SK-N-MC (cell line): ENCODE data around the gene TBX21.

Source experiments
- DNase-seq: peaks from one replicate; pipeline ENCODE4 v3.0.0-alpha.2; 2011; ENCODE audit warnings: low read depth, low spot score
- H3K27ac ChIP-seq: fragments of 200-600 bp; sonication (generic); 2 replicates; pipeline ENCODE4 v1.5.1; 2016; ENCODE audit warnings: mixed run types
- H3K36me3 ChIP-seq: fragments of 200-600 bp; sonication (generic); 2 replicates; pipeline ENCODE4 v1.6.1; 2017; ENCODE audit warnings: antibody characterized with exemption, low read length, mixed read lengths; ENCODE audit not compliant: insufficient read depth
- H3K4me3 ChIP-seq: fragments of 200-600 bp; sonication (generic); 2 replicates; pipeline ENCODE4 v1.5.1; 2016
- H3K9ac ChIP-seq: fragments of 200-600 bp; sonication (generic); 2 replicates; pipeline ENCODE4 v1.8.0; 2017; ENCODE audit warnings: mixed run types, mixed read lengths; ENCODE audit not compliant: insufficient read length
- H3K9me3 ChIP-seq: fragments of 200-600 bp; sonication (generic); 2 replicates; pipeline ENCODE4 v1.6.1; 2017; ENCODE audit warnings: low read depth, mild to moderate bottlenecking, antibody characterized with exemption, low read length, moderate library complexity, mixed read lengths
- EZH2 ChIP-seq: fragments of 200-600 bp; sonication (generic); IDR thresholded peaks from one replicate; pipeline ENCODE4 v1.6.1; 2017; ENCODE audit warnings: antibody characterized with exemption
- FOXP2 ChIP-seq: optimal IDR thresholded peaks from 2 replicates; pipeline ENCODE3; 2011; ENCODE audit warnings: mild to moderate bottlenecking, moderate library complexity; ENCODE audit not compliant: insufficient read depth; ENCODE audit errors: extremely low read length, control extremely low read depth
- POLR2AphosphoS5 ChIP-seq: IDR thresholded peaks from 2 replicates; pipeline ENCODE4 v1.6.1; 2012; ENCODE audit warnings: mild to moderate bottlenecking, low read depth, low read length, borderline replicate concordance

TBX21 gene

GRCh38 chr17:47741793-47742145 is 8.7 kb downstream of the TBX21 start:
- Histone ChIP-seq H3K36me3 (no peaks in the 10 kb centered on the region), H3K9me3 (no peaks in the 10 kb centered on the region), H3K27ac (no peak overlapping the region), H3K4me3 (no peak overlapping the region), H3K9ac (no peak overlapping the region)
- TF ChIP-seq EZH2 = no peak
- TF ChIP-seq FOXP2 = no peak
- no peak for TF ChIP-seq POLR2AphosphoS5
- no peak for DNase-seq

GRCh38 chr17:47742319-47743181 is 9.5 kb downstream of the TBX21 start:
- H3K9ac ChIP-seq = no peak overlapping the region
- no peaks in the 10 kb centered on the region for H3K9me3 ChIP-seq
- H3K27ac ChIP-seq = no peak overlapping the region
- no peak for TF ChIP-seq EZH2
- TF ChIP-seq FOXP2 = no peak
- no peak for TF ChIP-seq POLR2AphosphoS5
- no peak overlapping the region for H3K4me3 ChIP-seq
- DNase-seq = no peak
- no peaks in the 10 kb centered on the region for H3K36me3 ChIP-seq

- no peaks in the 10 kb centered on the region for H3K9me3 ChIP-seq
- TF ChIP-seq FOXP2 (no peak), POLR2AphosphoS5 (no peak), EZH2 (no peak)
- no peak for DNase-seq
- H3K9ac ChIP-seq = no peak overlapping the region
- H3K27ac ChIP-seq = no peak overlapping the region
- H3K4me3 ChIP-seq = no peak overlapping the region
- H3K36me3 ChIP-seq = no peaks in the 10 kb centered on the region
These were observed 11.4 kb downstream of the TBX21 start for GRCh38 chr17:47744168-47745036.

GRCh38 chr17:47745037-47745380 is 12.0 kb downstream of the TBX21 start:
- no peak for TF ChIP-seq POLR2AphosphoS5
- TF ChIP-seq FOXP2 = no peak
- TF ChIP-seq EZH2 = no peak
- H3K27ac ChIP-seq = no peak overlapping the region
- H3K4me3 ChIP-seq = no peak overlapping the region
- DNase-seq = no peak
- H3K9me3 ChIP-seq = no peaks in the 10 kb centered on the region
- no peaks in the 10 kb centered on the region for H3K36me3 ChIP-seq
- no peak overlapping the region for H3K9ac ChIP-seq

- no peak overlapping the region for H3K4me3 ChIP-seq
- TF ChIP-seq POLR2AphosphoS5 = no peak
- TF ChIP-seq FOXP2 = no peak
- no peak for TF ChIP-seq EZH2
- no peak overlapping the region for H3K9ac ChIP-seq
- no peaks in the 10 kb centered on the region for H3K36me3 ChIP-seq
- H3K27ac ChIP-seq = no peak overlapping the region
- no peaks in the 10 kb centered on the region for H3K9me3 ChIP-seq
- no peak for DNase-seq
These were observed 18.4 kb downstream of the TBX21 start for GRCh38 chr17:47751471-47751870.

GRCh38 chr17:47757386-47757785 is 24.4 kb downstream of the TBX21 start:
- Histone ChIP-seq H3K36me3 (no peaks in the 10 kb centered on the region), H3K9me3 (no peaks in the 10 kb centered on the region), H3K4me3 (no peak overlapping the region), H3K27ac (no peak overlapping the region), H3K9ac (no peak overlapping the region)
- TF ChIP-seq EZH2 (no peak), POLR2AphosphoS5 (no peak), FOXP2 (no peak)
- DNase-seq = no peak

GRCh38 chr17:47760409-47761140 is 27.5 kb downstream of the TBX21 start:
- no peak overlapping the region for H3K9ac ChIP-seq
- TF ChIP-seq EZH2 (no peak), POLR2AphosphoS5 (no peak), FOXP2 (no peak)
- H3K36me3 ChIP-seq = no peaks in the 10 kb centered on the region
- DNase-seq = no peak
- H3K4me3 ChIP-seq = no peak overlapping the region
- no peaks in the 10 kb centered on the region for H3K9me3 ChIP-seq
- H3K27ac ChIP-seq = no peak overlapping the region

- TF ChIP-seq FOXP2 = no peak
- no peak for TF ChIP-seq EZH2
- no peak for TF ChIP-seq POLR2AphosphoS5
- no peak for DNase-seq
- Histone ChIP-seq H3K9me3 (no peaks in the 10 kb centered on the region), H3K27ac (no peak overlapping the region), H3K36me3 (no peaks in the 10 kb centered on the region), H3K9ac (no peak overlapping the region), H3K4me3 (no peak overlapping the region)
These were observed 29.7 kb downstream of the TBX21 start for GRCh38 chr17:47762728-47763127.
